SK-N-SH treated with all-trans-retinoic acid at 6 μM for 48 hours (cell line): Measurements from ENCODE around the gene TAF1A.

Experiments used
- ATAC-seq: fragments of 200-7000 bp; cut with Tn5 transposase; 3 replicates; pipeline ENCODE4 v1.9.1; 2020; ENCODE audit warnings: mild to moderate bottlenecking, moderate library complexity
- BACH2 ChIP-seq: fragments of 250-450 bp; sonication (Bioruptor Pico); IDR thresholded peaks from 2 replicates; pipeline ENCODE4 v1.9.0; 2021; ENCODE audit warnings: mild to moderate bottlenecking, borderline replicate concordance
- CREB5 ChIP-seq: fragments of 250-450 bp; sonication (Bioruptor Pico); IDR thresholded peaks from 2 replicates; pipeline ENCODE4 v1.5.1; 2020; ENCODE audit warnings: low read depth, mild to moderate bottlenecking, moderate library complexity
- CSDC2 ChIP-seq: fragments of 250-450 bp; sonication (Bioruptor Pico); IDR thresholded peaks from 2 replicates; pipeline ENCODE4 v1.5.0; 2020; ENCODE audit warnings: mild to moderate bottlenecking, moderate library complexity
- ESRRG ChIP-seq: fragments of 250-450 bp; sonication (Bioruptor Pico); IDR thresholded peaks from 2 replicates; pipeline ENCODE4 v1.6.1; 2021; ENCODE audit warnings: mild to moderate bottlenecking
- GLIS3 ChIP-seq: fragments of 250-450 bp; sonication (Bioruptor Pico); IDR thresholded peaks from 2 replicates; pipeline ENCODE4 v1.5.0; 2020; ENCODE audit warnings: mild to moderate bottlenecking, moderate library complexity
- ISL1 ChIP-seq: fragments of 250-450 bp; sonication (Bioruptor Pico); IDR thresholded peaks from 2 replicates; pipeline ENCODE4 v2.1.2; 2022; ENCODE audit warnings: mild to moderate bottlenecking, moderate library complexity
- OSR1 ChIP-seq: fragments of 250-450 bp; sonication (Bioruptor Pico); IDR thresholded peaks from 2 replicates; pipeline ENCODE4 v1.8.0; 2022; ENCODE audit warnings: moderate library complexity, mild to moderate bottlenecking, inconsistent platforms
- PPARA ChIP-seq: fragments of 250-450 bp; sonication (Bioruptor Pico); IDR thresholded peaks from 2 replicates; pipeline ENCODE4 v1.5.0; 2020; ENCODE audit warnings: mild to moderate bottlenecking, borderline replicate concordance
- RARB ChIP-seq: fragments of 250-450 bp; sonication (Bioruptor Pico); IDR thresholded peaks from 2 replicates; pipeline ENCODE4 v1.8.0; 2021; ENCODE audit warnings: mild to moderate bottlenecking, moderate library complexity
- SNAI2 ChIP-seq: fragments of 250-450 bp; sonication (Bioruptor Pico); IDR thresholded peaks from 2 replicates; pipeline ENCODE4 v1.5.0; 2020; ENCODE audit warnings: mild to moderate bottlenecking, moderate library complexity
- TCF4 ChIP-seq: fragments of 250-450 bp; sonication (Bioruptor Pico); IDR thresholded peaks from 2 replicates; pipeline ENCODE4 v1.8.0; 2021; ENCODE audit warnings: mild to moderate bottlenecking, moderate library complexity, borderline replicate concordance
- ZC3H10 ChIP-seq: fragments of 250-450 bp; sonication (Bioruptor Pico); IDR thresholded peaks from 2 replicates; pipeline ENCODE4 v1.5.1; 2021; ENCODE audit warnings: mild to moderate bottlenecking, moderate library complexity
- ZFP3 ChIP-seq: fragments of 250-450 bp; sonication (Bioruptor Pico); IDR thresholded peaks from 2 replicates; pipeline ENCODE4 v1.5.0; 2020; ENCODE audit warnings: mild to moderate bottlenecking, moderate library complexity
- ZFP30 ChIP-seq: fragments of 450-650 bp; formaldehyde crosslinking; IDR thresholded peaks from 2 replicates; pipeline ENCODE4 v1.5.0; 2022; ENCODE audit warnings: mild to moderate bottlenecking, moderate library complexity
- ZNF8 ChIP-seq: fragments of 450-650 bp; formaldehyde crosslinking; IDR thresholded peaks from 2 replicates; pipeline ENCODE4 v1.5.0; 2020; ENCODE audit warnings: mild to moderate bottlenecking, moderate library complexity
- TF ChIP-seq, protein P1 (sequence below): fragments of 250-450 bp; sonication (Bioruptor Pico); IDR thresholded peaks from 2 replicates; pipeline ENCODE4 v1.5.1; 2021; ENCODE audit warnings: mild to moderate bottlenecking, moderate library complexity
- TF ChIP-seq, protein P2 (sequence below): fragments of 250-450 bp; sonication (Bioruptor Pico); IDR thresholded peaks from 2 replicates; pipeline ENCODE4 v1.8.0; 2020; ENCODE audit warnings: mild to moderate bottlenecking, moderate library complexity, borderline replicate concordance
- TF ChIP-seq, protein P3 (sequence below): fragments of 250-450 bp; sonication (Bioruptor Pico); IDR thresholded peaks from 2 replicates; pipeline ENCODE4 v1.5.0; 2020; ENCODE audit warnings: mild to moderate bottlenecking, moderate library complexity
- TF ChIP-seq, protein P4 (sequence below): fragments of 250-450 bp; sonication (Bioruptor Pico); IDR thresholded peaks from 2 replicates; pipeline ENCODE4 v1.8.0; 2021; ENCODE audit warnings: low read depth, mild to moderate bottlenecking, moderate library complexity, borderline replicate concordance

TAF1A gene

DNA sequence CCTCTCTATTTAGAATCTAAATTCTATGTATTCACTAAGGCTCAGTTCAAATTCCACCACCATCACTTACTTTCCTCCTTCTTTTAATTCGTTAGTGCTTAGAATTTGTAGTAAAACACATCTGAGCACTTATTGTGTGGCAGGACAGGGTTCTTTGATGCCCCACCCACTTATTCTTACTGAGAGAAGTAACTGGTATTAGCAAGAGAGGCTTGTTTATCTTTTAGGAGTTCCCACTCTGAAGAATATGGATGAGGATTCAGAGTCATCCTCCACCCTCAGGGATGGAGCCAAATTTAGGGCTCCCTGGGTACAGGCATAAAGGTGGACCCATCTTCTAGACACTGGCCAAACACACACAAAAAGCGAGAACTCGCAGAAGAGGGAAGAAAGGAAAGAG, 11.5 kb upstream of the TAF1A start:
- ATAC-seq = no peak
- TF ChIP-seq TCF4 (no peak), CSDC2 (CRISPR knock-in tag) (no peak), ZNF8 (CRISPR knock-in tag) (no peak), GLIS3 (no peak)
- TF ChIP-seq, protein P1, sequence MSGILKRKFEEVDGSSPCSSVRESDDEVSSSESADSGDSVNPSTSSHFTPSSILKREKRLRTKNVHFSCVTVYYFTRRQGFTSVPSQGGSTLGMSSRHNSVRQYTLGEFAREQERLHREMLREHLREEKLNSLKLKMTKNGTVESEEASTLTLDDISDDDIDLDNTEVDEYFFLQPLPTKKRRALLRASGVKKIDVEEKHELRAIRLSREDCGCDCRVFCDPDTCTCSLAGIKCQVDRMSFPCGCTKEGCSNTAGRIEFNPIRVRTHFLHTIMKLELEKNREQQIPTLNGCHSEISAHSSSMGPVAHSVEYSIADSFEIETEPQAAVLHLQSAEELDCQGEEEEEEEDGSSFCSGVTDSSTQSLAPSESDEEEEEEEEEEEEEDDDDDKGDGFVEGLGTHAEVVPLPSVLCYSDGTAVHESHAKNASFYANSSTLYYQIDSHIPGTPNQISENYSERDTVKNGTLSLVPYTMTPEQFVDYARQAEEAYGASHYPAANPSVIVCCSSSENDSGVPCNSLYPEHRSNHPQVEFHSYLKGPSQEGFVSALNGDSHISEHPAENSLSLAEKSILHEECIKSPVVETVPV (CRISPR knock-in tag) = no peak

DNA sequence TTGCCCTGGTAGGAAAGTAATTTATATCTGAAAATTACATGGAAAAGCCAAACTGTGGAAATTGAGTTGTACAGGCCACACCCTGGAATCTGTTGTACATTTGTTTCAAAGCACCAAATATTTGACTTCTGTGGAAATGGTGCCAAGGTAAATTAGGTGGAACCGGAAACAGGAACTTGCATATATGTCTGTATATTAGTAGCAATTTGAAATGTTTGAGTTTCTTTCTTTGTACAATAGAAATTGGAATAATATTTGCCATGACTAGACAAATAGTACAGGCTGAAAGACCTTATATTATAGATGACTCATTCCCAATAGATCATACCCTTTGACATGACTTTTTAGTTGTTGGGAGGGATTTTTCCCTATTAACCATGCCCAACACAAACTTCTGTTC, 10.5 kb upstream of the TAF1A start:
- TF ChIP-seq SNAI2 (CRISPR knock-in tag) (no peak), OSR1 (CRISPR knock-in tag) (no peak)
- no peak for ATAC-seq

DNA sequence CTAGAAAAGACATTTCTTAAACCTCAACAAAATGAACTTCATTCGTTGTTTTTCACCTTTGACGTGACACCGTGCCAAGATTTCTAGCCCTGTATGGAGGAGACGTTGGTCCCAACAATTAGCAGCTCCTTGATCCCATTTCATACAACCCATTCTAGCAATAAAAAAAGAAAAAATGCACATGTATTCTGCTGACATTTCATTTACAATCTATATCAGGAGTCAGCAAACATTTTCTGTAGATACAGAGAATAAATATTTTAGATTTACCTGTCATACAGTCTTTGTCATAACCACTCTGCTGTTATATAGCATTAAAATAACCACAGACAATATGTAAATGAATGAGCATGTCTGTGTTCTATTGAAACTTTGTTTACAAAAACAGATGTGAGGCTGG, 7.0 kb upstream of the TAF1A start:
- no peak for ATAC-seq
- TF ChIP-seq RARB (CRISPR knock-in tag) = no peak
- no peak for TF ChIP-seq CSDC2 (CRISPR knock-in tag)
- no peak for TF ChIP-seq ZFP30 (CRISPR knock-in tag)
- TF ChIP-seq ZC3H10 = no peak
- no peak for TF ChIP-seq CREB5 (CRISPR knock-in tag)
- TF ChIP-seq, protein P2, sequence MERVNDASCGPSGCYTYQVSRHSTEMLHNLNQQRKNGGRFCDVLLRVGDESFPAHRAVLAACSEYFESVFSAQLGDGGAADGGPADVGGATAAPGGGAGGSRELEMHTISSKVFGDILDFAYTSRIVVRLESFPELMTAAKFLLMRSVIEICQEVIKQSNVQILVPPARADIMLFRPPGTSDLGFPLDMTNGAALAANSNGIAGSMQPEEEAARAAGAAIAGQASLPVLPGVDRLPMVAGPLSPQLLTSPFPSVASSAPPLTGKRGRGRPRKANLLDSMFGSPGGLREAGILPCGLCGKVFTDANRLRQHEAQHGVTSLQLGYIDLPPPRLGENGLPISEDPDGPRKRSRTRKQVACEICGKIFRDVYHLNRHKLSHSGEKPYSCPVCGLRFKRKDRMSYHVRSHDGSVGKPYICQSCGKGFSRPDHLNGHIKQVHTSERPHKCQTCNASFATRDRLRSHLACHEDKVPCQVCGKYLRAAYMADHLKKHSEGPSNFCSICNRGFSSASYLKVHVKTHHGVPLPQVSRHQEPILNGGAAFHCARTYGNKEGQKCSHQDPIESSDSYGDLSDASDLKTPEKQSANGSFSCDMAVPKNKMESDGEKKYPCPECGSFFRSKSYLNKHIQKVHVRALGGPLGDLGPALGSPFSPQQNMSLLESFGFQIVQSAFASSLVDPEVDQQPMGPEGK (CRISPR knock-in tag) = no peak
- no peak for TF ChIP-seq ESRRG
- TF ChIP-seq ISL1 = no peak
- TF ChIP-seq ZNF8 (CRISPR knock-in tag) = no peak
- TF ChIP-seq GLIS3 = no peak
- no peak for TF ChIP-seq ZFP3 (CRISPR knock-in tag)
- no peak for TF ChIP-seq BACH2 (CRISPR knock-in tag)
- TF ChIP-seq, protein P3, sequence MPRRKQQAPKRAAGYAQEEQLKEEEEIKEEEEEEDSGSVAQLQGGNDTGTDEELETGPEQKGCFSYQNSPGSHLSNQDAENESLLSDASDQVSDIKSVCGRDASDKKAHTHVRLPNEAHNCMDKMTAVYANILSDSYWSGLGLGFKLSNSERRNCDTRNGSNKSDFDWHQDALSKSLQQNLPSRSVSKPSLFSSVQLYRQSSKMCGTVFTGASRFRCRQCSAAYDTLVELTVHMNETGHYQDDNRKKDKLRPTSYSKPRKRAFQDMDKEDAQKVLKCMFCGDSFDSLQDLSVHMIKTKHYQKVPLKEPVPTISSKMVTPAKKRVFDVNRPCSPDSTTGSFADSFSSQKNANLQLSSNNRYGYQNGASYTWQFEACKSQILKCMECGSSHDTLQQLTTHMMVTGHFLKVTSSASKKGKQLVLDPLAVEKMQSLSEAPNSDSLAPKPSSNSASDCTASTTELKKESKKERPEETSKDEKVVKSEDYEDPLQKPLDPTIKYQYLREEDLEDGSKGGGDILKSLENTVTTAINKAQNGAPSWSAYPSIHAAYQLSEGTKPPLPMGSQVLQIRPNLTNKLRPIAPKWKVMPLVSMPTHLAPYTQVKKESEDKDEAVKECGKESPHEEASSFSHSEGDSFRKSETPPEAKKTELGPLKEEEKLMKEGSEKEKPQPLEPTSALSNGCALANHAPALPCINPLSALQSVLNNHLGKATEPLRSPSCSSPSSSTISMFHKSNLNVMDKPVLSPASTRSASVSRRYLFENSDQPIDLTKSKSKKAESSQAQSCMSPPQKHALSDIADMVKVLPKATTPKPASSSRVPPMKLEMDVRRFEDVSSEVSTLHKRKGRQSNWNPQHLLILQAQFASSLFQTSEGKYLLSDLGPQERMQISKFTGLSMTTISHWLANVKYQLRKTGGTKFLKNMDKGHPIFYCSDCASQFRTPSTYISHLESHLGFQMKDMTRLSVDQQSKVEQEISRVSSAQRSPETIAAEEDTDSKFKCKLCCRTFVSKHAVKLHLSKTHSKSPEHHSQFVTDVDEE (CRISPR knock-in tag) = no peak

DNA sequence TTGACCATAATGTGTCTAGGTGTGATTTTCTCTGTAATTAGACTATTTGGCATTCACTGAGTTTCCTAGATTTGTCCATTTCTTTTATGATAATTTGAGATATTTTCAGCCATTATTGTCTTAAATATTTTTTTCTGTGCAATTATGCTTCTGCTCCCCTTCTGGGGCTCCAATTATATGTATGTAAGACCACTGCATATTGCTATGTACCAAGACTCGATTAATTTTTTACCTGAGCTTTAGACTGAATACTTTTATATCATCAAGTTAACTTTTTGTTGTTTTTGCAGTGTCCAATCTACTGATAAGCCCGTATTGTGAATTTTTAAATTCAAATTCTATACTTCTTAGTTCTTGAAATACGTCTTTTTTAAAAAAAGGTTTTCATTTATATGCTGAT, 5.1 kb upstream of the TAF1A start:
- no peak for TF ChIP-seq PPARA
- no peak for ATAC-seq

GRCh38 chr1:222592171-222592570, 2.4 kb upstream of the TAF1A start:
- TF ChIP-seq ZFP3 (CRISPR knock-in tag) (no peak), CSDC2 (CRISPR knock-in tag) (no peak), ZFP30 (CRISPR knock-in tag) (no peak), ZNF8 (CRISPR knock-in tag) (no peak), OSR1 (CRISPR knock-in tag) (no peak), CREB5 (CRISPR knock-in tag) (no peak)
- TF ChIP-seq, protein P2 (CRISPR knock-in tag) = no peak
- TF ChIP-seq, protein P4, sequence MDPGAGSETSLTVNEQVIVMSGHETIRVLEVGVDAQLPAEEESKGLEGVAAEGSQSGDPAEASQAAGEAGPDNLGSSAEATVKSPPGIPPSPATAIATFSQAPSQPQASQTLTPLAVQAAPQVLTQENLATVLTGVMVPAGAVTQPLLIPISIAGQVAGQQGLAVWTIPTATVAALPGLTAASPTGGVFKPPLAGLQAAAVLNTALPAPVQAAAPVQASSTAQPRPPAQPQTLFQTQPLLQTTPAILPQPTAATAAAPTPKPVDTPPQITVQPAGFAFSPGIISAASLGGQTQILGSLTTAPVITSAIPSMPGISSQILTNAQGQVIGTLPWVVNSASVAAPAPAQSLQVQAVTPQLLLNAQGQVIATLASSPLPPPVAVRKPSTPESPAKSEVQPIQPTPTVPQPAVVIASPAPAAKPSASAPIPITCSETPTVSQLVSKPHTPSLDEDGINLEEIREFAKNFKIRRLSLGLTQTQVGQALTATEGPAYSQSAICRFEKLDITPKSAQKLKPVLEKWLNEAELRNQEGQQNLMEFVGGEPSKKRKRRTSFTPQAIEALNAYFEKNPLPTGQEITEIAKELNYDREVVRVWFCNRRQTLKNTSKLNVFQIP = no peak
- TF ChIP-seq, protein P1 (CRISPR knock-in tag) = no peak
- no peak for ATAC-seq
